ENCODE data around the gene CWC27.
A peak's percentile ranks its signal among the peaks of the same experiment; 100 is the strongest.
"Not testable (repeated sequence)": the region's sequence is repeated elsewhere in the genome, so short reads cannot be mapped to it uniquely, and the experiment has no call there.

The CWC27 gene

GRCh38 chr5:64822320-64822719 lies 53.6 kb downstream of the CWC27 start:
- no peaks in the 10 kb centered on the region for H3K27me3 ChIP-seq (replicated peaks)
- H3K36me3 ChIP-seq (replicated peaks): no peaks in the 10 kb centered on the region
- no peak overlapping the region for H3K4me3 ChIP-seq (ENCODE audit: low read depth, low read length)
- DNase-seq: no peak
- no peak overlapping the region for H3K27ac ChIP-seq
- in situ Hi-C loops (cut with HindIII; ENCODE audit: low pct_ligation_motif_present, low sequenced_read_pairs): no loop called here
- TF ChIP-seq CTCF (IDR thresholded peaks at IDR 0.05; ENCODE audit: low read depth, low read length, missing control alignments): no peak

- in situ Hi-C loops (cut with HindIII; ENCODE audit: low pct_ligation_motif_present, low sequenced_read_pairs): no loop called here
- DNase-seq: no peak
- TF ChIP-seq CTCF (IDR thresholded peaks at IDR 0.05; ENCODE audit: low read depth, low read length, missing control alignments): no peak
- H3K27ac ChIP-seq: no peak overlapping the region
- no peaks in the 10 kb centered on the region for H3K27me3 ChIP-seq (replicated peaks)
- no peaks in the 10 kb centered on the region for H3K36me3 ChIP-seq (replicated peaks)
- H3K4me3 ChIP-seq (ENCODE audit: low read depth, low read length): no peak overlapping the region
Observed at GRCh38 chr5:64826541-64826940, 57.8 kb downstream of the CWC27 start.

GRCh38 chr5:64827703-64828102 lies 59.0 kb downstream of the CWC27 start:
- H3K36me3 ChIP-seq (replicated peaks): no peaks in the 10 kb centered on the region

GRCh38 chr5:64830650-64831049 lies 61.9 kb downstream of the CWC27 start:
- H3K27me3 ChIP-seq (replicated peaks); in situ Hi-C loops (cut with HindIII; ENCODE audit: low pct_ligation_motif_present, low sequenced_read_pairs); H3K36me3 ChIP-seq (replicated peaks); H3K4me3 ChIP-seq (ENCODE audit: low read depth, low read length); DNase-seq; H3K27ac ChIP-seq: not testable (repeated sequence)

More at GRCh38 chr5:64827703-64828102, 59.0 kb downstream of the CWC27 start:
- peak; percentile 32 for DNase-seq
- H3K27ac ChIP-seq: no peak overlapping the region
- in situ Hi-C loops (cut with HindIII; ENCODE audit: low pct_ligation_motif_present, low sequenced_read_pairs): no loop called here
- no peak overlapping the region for H3K4me3 ChIP-seq (ENCODE audit: low read depth, low read length)
- no peaks in the 10 kb centered on the region for H3K27me3 ChIP-seq (replicated peaks)
- TF ChIP-seq CTCF (IDR thresholded peaks at IDR 0.05; ENCODE audit: low read depth, low read length, missing control alignments): no peak

GRCh38 chr5:64831996-64832395 lies 63.3 kb downstream of the CWC27 start:
- Histone ChIP-seq H3K27ac (no peak overlapping the region), H3K27me3 (replicated peaks) (no peaks in the 10 kb centered on the region), H3K4me3 (ENCODE audit: low read depth, low read length) (no peak overlapping the region), H3K36me3 (replicated peaks) (no peaks in the 10 kb centered on the region)
- no peak for TF ChIP-seq CTCF (IDR thresholded peaks at IDR 0.05; ENCODE audit: low read depth, low read length, missing control alignments)
- DNase-seq: no peak
- in situ Hi-C loops (cut with HindIII; ENCODE audit: low pct_ligation_motif_present, low sequenced_read_pairs): no loop called here

- no peak overlapping the region for H3K27ac ChIP-seq
- in situ Hi-C loops (cut with HindIII; ENCODE audit: low pct_ligation_motif_present, low sequenced_read_pairs): no loop called here
- DNase-seq: no peak
- H3K27me3 ChIP-seq (replicated peaks): no peaks in the 10 kb centered on the region
- H3K4me3 ChIP-seq (ENCODE audit: low read depth, low read length): no peak overlapping the region
- H3K36me3 ChIP-seq (replicated peaks): no peaks in the 10 kb centered on the region
- TF ChIP-seq CTCF (IDR thresholded peaks at IDR 0.05; ENCODE audit: low read depth, low read length, missing control alignments): no peak
Observed at GRCh38 chr5:64834037-64834436, 65.3 kb downstream of the CWC27 start.

Measured in brain microvascular endothelial cell (primary cell).